H1 (cell line): ENCODE data around the gene LPP. TPM values are rescaled to one million over a fixed set of nuclear protein-coding genes. Genes with fewer than 3 reads are reported as not detected.
A peak's percentile ranks its signal among the peaks of the same experiment; 100 is the strongest.

Experiments used
- CTCF ChIA-PET: fragments of 300-600 bp; sonication (Branson Sonifier 250); formaldehyde crosslinking; loops from one replicate; lab custom pipeline; 2021; ENCODE audit not compliant: partially characterized antibody; lab: Charles Lee
- POLR2A ChIA-PET: fragments of 300-600 bp; sonication (Branson Sonifier 250); formaldehyde crosslinking; loops from one replicate; lab custom pipeline; 2021; ENCODE audit warnings: inconsistent platforms; ENCODE audit not compliant: partially characterized antibody; lab: Charles Lee
- DNase-seq, 2 experiments: peaks; one replicate each; pipeline versions ENCODE4 v3.0.0 to v3.0.0-alpha.2; 2010 to 2022; ENCODE audit warnings: low spot score in 2 of 2, low read depth in 1 of 2, mixed read lengths in 1 of 2
- FAIRE-seq: peaks from 2 replicates; lab custom pipeline; 2011; peaks lifted over from hg19 to GRCh38; lab: Jason Lieb, UNC
- H2AFZ ChIP-seq: 2 replicates; pipeline ENCODE4 v1.8.1; 2012; ENCODE audit warnings: low read length, inconsistent platforms
- H2AK5ac ChIP-seq: 2 replicates; pipeline ENCODE4 v1.6.1; 2013; ENCODE audit warnings: low read depth, low read length
- H2BK120ac ChIP-seq: replicated peaks from 2 replicates; pipeline ENCODE3; 2013; ENCODE audit warnings: low read depth, low read length, inconsistent platforms
- H2BK12ac ChIP-seq: 2 replicates; pipeline ENCODE4 v1.6.1; 2013; ENCODE audit warnings: low read depth, low read length
- H2BK15ac ChIP-seq: 2 replicates; pipeline ENCODE4 v1.6.1; 2013; ENCODE audit warnings: low read length
- H2BK20ac ChIP-seq: 2 replicates; pipeline ENCODE4 v1.6.1; 2013; ENCODE audit warnings: low read length
- H2BK5ac ChIP-seq: 2 replicates; pipeline ENCODE4 v1.6.1; 2013; ENCODE audit warnings: low read depth, low read length
- H3K14ac ChIP-seq: 2 replicates; pipeline ENCODE4 v1.6.1; 2013; ENCODE audit warnings: inconsistent platforms; ENCODE audit not compliant: insufficient read length
- H3K18ac ChIP-seq: 2 replicates; pipeline ENCODE4 v1.6.1; 2013; ENCODE audit warnings: low read length; ENCODE audit errors: extremely low read depth
- H3K23ac ChIP-seq: 2 replicates; pipeline ENCODE4 v1.6.1; 2013; ENCODE audit warnings: inconsistent platforms; ENCODE audit not compliant: insufficient read length
- H3K23me2 ChIP-seq: 2 replicates; pipeline ENCODE4 v1.6.1; 2013; ENCODE audit warnings: low read depth, low read length
- H3K27ac ChIP-seq: 2 replicates; pipeline ENCODE4 v1.6.1; 2011; ENCODE audit warnings: low read depth, low read length, inconsistent platforms
- H3K27me3 ChIP-seq, 4 experiments: replicated peaks in 1 of 4; 1 replicate in 1 of 4; 2 replicates in 3 of 4; pipeline versions ENCODE4 v1.6.1 to v1.8.1; 2011 to 2013; ENCODE audit warnings: low read length in 3 of 4, mild to moderate bottlenecking in 3 of 4, inconsistent platforms in 2 of 4, mixed read lengths in 2 of 4, moderate library complexity in 1 of 4; ENCODE audit not compliant: control insufficient read depth in 3 of 4, insufficient read depth in 3 of 4; ENCODE audit errors: extremely low read depth in 1 of 4
- H3K36me3 ChIP-seq, 4 experiments: 2 replicates each; pipeline versions ENCODE4 v1.6.1 to v1.8.1; 2011 to 2013; ENCODE audit warnings: mild to moderate bottlenecking in 4 of 4, low read length in 3 of 4, moderate library complexity in 2 of 4, control low read depth in 1 of 4, inconsistent platforms in 1 of 4; ENCODE audit not compliant: insufficient read depth in 4 of 4, control insufficient read depth in 2 of 4
- H3K4ac ChIP-seq: replicated peaks from 2 replicates; pipeline ENCODE3; 2013; ENCODE audit warnings: low read length, low read depth, mixed read lengths, inconsistent platforms; ENCODE audit not compliant: insufficient read length
- H3K4me1 ChIP-seq, 4 experiments: replicated peaks in 1 of 4; 1 replicate in 1 of 4; 2 replicates in 3 of 4; pipeline versions ENCODE4 v1.6.1 to v1.8.1; 2011 to 2013; ENCODE audit warnings: low read length in 3 of 4, inconsistent platforms in 2 of 4, mixed read lengths in 1 of 4; ENCODE audit not compliant: insufficient read depth in 4 of 4, control insufficient read depth in 3 of 4
- H3K4me2 ChIP-seq, 2 experiments: 2 replicates each; pipeline versions ENCODE4 v1.6.1 to v1.8.1; 2011 to 2013; ENCODE audit warnings: low read depth in 2 of 2, low read length in 2 of 2, control low read depth in 1 of 2, inconsistent platforms in 1 of 2, mild to moderate bottlenecking in 1 of 2; ENCODE audit not compliant: insufficient read depth in 1 of 2
- H3K4me3 ChIP-seq, 4 experiments: fragments of 200-600, 300-600 bp in 1 of 4; sonication (generic), shearing (Covaris generic), sonication (Bioruptor Twin) in 1 of 4; 2 replicates each; pipeline versions ENCODE4 v1.5.1 to v1.8.1; 2011 to 2016; ENCODE audit warnings: low read length in 4 of 4, low read depth in 3 of 4, control low read depth in 2 of 4, inconsistent platforms in 2 of 4, mild to moderate bottlenecking in 2 of 4, mixed read lengths in 1 of 4, moderate library complexity in 1 of 4; ENCODE audit not compliant: insufficient read depth in 2 of 4; ENCODE audit errors: extremely low read depth in 1 of 4
- H3K56ac ChIP-seq: replicated peaks from 2 replicates; pipeline ENCODE3; 2013; ENCODE audit warnings: low read depth, mild to moderate bottlenecking, mixed read lengths, low read length, inconsistent platforms; ENCODE audit not compliant: insufficient read length
- H3K79me1 ChIP-seq: 2 replicates; pipeline ENCODE4 v1.6.1; 2013; ENCODE audit warnings: low read depth, low read length, control low read depth
- H3K79me2 ChIP-seq, 2 experiments: 2 replicates each; pipeline versions ENCODE4 v1.6.1 to v1.8.1; 2012 to 2013; ENCODE audit warnings: low read length in 2 of 2, mild to moderate bottlenecking in 2 of 2, inconsistent platforms in 1 of 2; ENCODE audit not compliant: insufficient read depth in 2 of 2, control insufficient read depth in 1 of 2
- H3K9ac ChIP-seq, 4 experiments: replicated peaks in 1 of 4; 1 replicate in 1 of 4; 2 replicates in 3 of 4; pipeline versions ENCODE4 v1.6.1 to v1.8.1; 2011 to 2013; ENCODE audit warnings: low read depth in 3 of 4, low read length in 3 of 4, control low read depth in 2 of 4, mild to moderate bottlenecking in 2 of 4, moderate library complexity in 2 of 4, inconsistent platforms in 1 of 4; ENCODE audit errors: extremely low read depth in 1 of 4
- H3K9me3 ChIP-seq, 2 experiments: 2 replicates each; pipeline versions ENCODE4 v1.6.1 to v1.8.1; 2012 to 2013; ENCODE audit warnings: mild to moderate bottlenecking in 2 of 2, moderate library complexity in 2 of 2, control low read depth in 1 of 2, inconsistent platforms in 1 of 2, low read depth in 1 of 2, low read length in 1 of 2, mixed read lengths in 1 of 2; ENCODE audit not compliant: insufficient read depth in 2 of 2
- H4K20me1 ChIP-seq, 2 experiments: replicated peaks in 1 of 2; 2 replicates each; pipeline versions ENCODE3 to v1.8.1; 2011 to 2013; ENCODE audit warnings: inconsistent platforms in 2 of 2, low read length in 2 of 2, mild to moderate bottlenecking in 1 of 2; ENCODE audit not compliant: insufficient read depth in 2 of 2, control insufficient read depth in 1 of 2
- H4K5ac ChIP-seq: 2 replicates; pipeline ENCODE4 v1.6.1; 2013; ENCODE audit warnings: low read length, low read depth, mixed read lengths, inconsistent platforms; ENCODE audit not compliant: insufficient read length
- H4K8ac ChIP-seq: 2 replicates; pipeline ENCODE4 v1.8.0; 2013; ENCODE audit warnings: mild to moderate bottlenecking, moderate library complexity, low read length, inconsistent platforms; ENCODE audit not compliant: insufficient read depth; ENCODE audit errors: extremely low read depth
- H4K91ac ChIP-seq: replicated peaks from 2 replicates; pipeline ENCODE3; 2013; ENCODE audit warnings: low read length, mixed read lengths, inconsistent platforms; ENCODE audit not compliant: insufficient read length
- CEBPB ChIP-seq: IDR thresholded peaks from 2 replicates; pipeline ENCODE4 v1.6.1; 2012; ENCODE audit warnings: low read depth, low read length
- CHD1 ChIP-seq: IDR thresholded peaks from 2 replicates; pipeline ENCODE4 v1.6.1; 2012; ENCODE audit warnings: low read depth, low read length, improper control_type of control experiment
- CTBP2 ChIP-seq: IDR thresholded peaks from 2 replicates; pipeline ENCODE4 v1.7.0; 2011; ENCODE audit warnings: borderline replicate concordance, mild to moderate bottlenecking, moderate library complexity, mixed read lengths, low read length; ENCODE audit not compliant: insufficient read depth, insufficient read length
- HDAC2 ChIP-seq, 2 experiments: fragments of 300-600 bp in 1 of 2; sonication (generic) in 1 of 2; IDR thresholded peaks; 2 replicates each; pipeline ENCODE4 v1.6.1; 2011 to 2012; ENCODE audit warnings: low read depth in 2 of 2, low read length in 2 of 2, mild to moderate bottlenecking in 2 of 2, moderate library complexity in 2 of 2, borderline replicate concordance in 1 of 2, inconsistent platforms in 1 of 2
- MAFK ChIP-seq: IDR thresholded peaks from 2 replicates; pipeline ENCODE4 v1.6.1; 2012; ENCODE audit warnings: low read depth, mild to moderate bottlenecking, improper control_type of control experiment, low read length
- NANOG ChIP-seq: IDR thresholded peaks from 2 replicates; pipeline ENCODE4 v1.6.1; 2011; ENCODE audit warnings: low read length, low read depth, mild to moderate bottlenecking, inconsistent platforms; ENCODE audit not compliant: insufficient read depth, poor library complexity, severe bottlenecking
- POLR2AphosphoS5 ChIP-seq: IDR thresholded peaks from 2 replicates; pipeline ENCODE4 v1.6.1; 2011; ENCODE audit warnings: low read depth, low read length
- RAD21 ChIP-seq, 2 experiments: IDR thresholded peaks in 1 of 2; conservative IDR thresholded peaks in 1 of 2; 2 replicates each; pipeline ENCODE4 v1.6.1; 2011; ENCODE audit warnings: low read depth in 2 of 2, low read length in 2 of 2, improper control_type of control experiment in 1 of 2, inconsistent platforms in 1 of 2, mild to moderate bottlenecking in 1 of 2, moderate library complexity in 1 of 2
- SIX5 ChIP-seq: IDR thresholded peaks from 2 replicates; pipeline ENCODE4 v1.6.1; 2011; ENCODE audit warnings: mild to moderate bottlenecking, low read depth, low read length
- WGBS, 2 experiments: shearing (Covaris generic) in 1 of 2; methylation state at CpG; one replicate each; pipeline versions ENCODE4 v1.1.6 to v1.1.7; 2013 to 2015; ENCODE audit warnings: low lambda C conversion rate in 2 of 2, mixed read lengths in 2 of 2, inconsistent platforms in 1 of 2, low coverage in 1 of 2, missing lambda C conversion rate in 1 of 2; ENCODE audit not compliant: insufficient replicate concordance in 2 of 2, insufficient coverage in 1 of 2, insufficient read length in 1 of 2; ENCODE audit errors: extremely low coverage in 1 of 2, missing lambda C conversion rate in 1 of 2; 5-methylcytosine and 5-hydroxymethylcytosine counted together
- polyA plus RNA-seq, 7 experiments: library from polyadenylated mRNA; depleted of rRNA in 3 of 7; stranded (reverse) in 5 of 7; unstranded in 2 of 7; fragments of >200 nt in 5 of 7; fragments of 200-250 nt in 2 of 7; gene quantifications; 1 replicate in 5 of 7; 2 replicates in 1 of 7; 4 replicates in 1 of 7; pipeline versions ENCODE4 v1.2.1 to v1.2.3, GENCODE V29; 2011 to 2013; ENCODE audit warnings: missing spikeins in 2 of 7, mixed read lengths in 2 of 7
- total RNA-seq: library from RNA; stranded (reverse); fragmentation: NEBNext Ultra II Directional; extraction: Animal tissue kit (Norgen Biotek cat#: 25700); gene quantifications from 2 replicates; pipeline ENCODE4 v1.2.1, GENCODE V29; 2021
- TF ChIP-seq, protein P1 (sequence below), 3 experiments: IDR thresholded peaks; 1 replicate in 2 of 3; 2 replicates in 1 of 3; pipeline versions ENCODE4 v1.5.1 to v1.6.1; 2011; ENCODE audit warnings: low read length in 3 of 3, mild to moderate bottlenecking in 3 of 3, inconsistent platforms in 2 of 3, low read depth in 1 of 3, moderate library complexity in 1 of 3; ENCODE audit not compliant: insufficient read depth in 1 of 3; ENCODE audit errors: control extremely low read depth in 1 of 3

LPP gene
- total and polyA plus RNA-seq, 2 of the 8 experiments (the other 6 are each of a cell fraction or from before 2014, with no cell fraction given), result 10.0 to 53.3 TPM

DNA sequence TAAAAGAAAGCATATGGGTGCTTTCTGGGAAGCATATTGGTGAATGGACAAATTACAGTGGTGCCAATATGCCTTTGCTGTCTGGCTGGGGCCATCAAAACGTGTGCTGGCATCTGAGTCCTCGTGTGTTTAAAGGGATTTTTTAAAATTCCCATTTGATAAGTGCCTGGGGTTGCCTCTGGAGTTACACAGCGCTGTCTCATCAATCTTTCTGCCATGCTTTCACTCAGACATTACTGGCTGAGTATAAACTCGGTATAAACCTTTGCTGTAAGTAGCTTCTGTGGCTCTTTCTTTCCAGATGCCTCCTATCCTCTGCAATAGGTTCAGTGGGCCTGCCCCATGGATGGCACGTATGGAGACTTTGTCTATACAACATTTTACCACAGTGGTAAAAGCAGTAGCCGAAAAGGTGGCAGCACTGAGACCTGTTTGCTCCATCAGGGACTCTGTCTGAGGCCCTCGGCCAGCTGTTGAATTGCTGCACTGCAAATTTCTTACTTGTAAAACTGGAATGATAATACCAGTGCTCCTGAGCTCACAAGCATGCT, 195.5 kb downstream of the LPP start:
- H4K8ac ChIP-seq, result no peak overlapping the region
- H3K79me1 ChIP-seq, result no peaks in the 10 kb centered on the region
- ChIA-PET CTCF (interaction anchor here (0.7 to 2.3 kb wide), 22 partner anchors 10 to 609 kb away, joined by 3 to 12 read pairs (median 4); no protein-coding TSS in a partner anchor), POLR2A (no interaction called here)
- no peaks in the 10 kb centered on the region for H3K79me2 ChIP-seq
- FAIRE-seq (no peak), DNase-seq (no peak)
- no peaks in the 10 kb centered on the region for H3K9me3 ChIP-seq
- no peak overlapping the region for H3K14ac ChIP-seq
- no peak overlapping the region for H2BK12ac ChIP-seq
- no peaks in the 10 kb centered on the region for H3K27me3 ChIP-seq
- H3K56ac ChIP-seq, result no peak overlapping the region
- H3K9ac ChIP-seq, result no peak overlapping the region
- no peaks in the 10 kb centered on the region for H3K36me3 ChIP-seq
- H3K27ac ChIP-seq, result no peak overlapping the region
- H2BK5ac ChIP-seq, result no peak overlapping the region
- no peak overlapping the region for H4K5ac ChIP-seq
- no peak overlapping the region for H2BK20ac ChIP-seq
- no peak overlapping the region for H3K18ac ChIP-seq
- H3K23ac ChIP-seq, result no peak overlapping the region
- no peaks in the 10 kb centered on the region for H4K20me1 ChIP-seq
- H3K23me2 ChIP-seq, result no peaks in the 10 kb centered on the region
- no peak overlapping the region for H3K4me2 ChIP-seq
- H3K4ac ChIP-seq, result no peak overlapping the region
- no peak overlapping the region for H2BK120ac ChIP-seq
- H4K91ac ChIP-seq, result no peak overlapping the region
- H3K4me1 ChIP-seq, result no peaks in the 10 kb centered on the region
- no peak overlapping the region for H2AK5ac ChIP-seq
- 82% methylated on average over 7 of the region's 7 CpGs; no CpG with 5 or more reads in 1 of the 2 experiments for WGBS, 2 experiments
- H2AFZ ChIP-seq, result no peak overlapping the region
- no peak overlapping the region for H3K4me3 ChIP-seq
- H2BK15ac ChIP-seq, result no peak overlapping the region
- TF ChIP-seq NANOG (no peak), RAD21 (IDR thresholded peaks at IDR 0.05 in 1 of 2, conservative IDR thresholded peaks at IDR 0.05 in 1 of 2; ENCODE audit: low read depth in 2 of 2, low read length in 2 of 2) (peak in 1 of 2 experiments; percentile 25; a peak in 1 of 4 replicates), SIX5 (no peak), HDAC2 (IDR thresholded peaks at IDR 0.05; ENCODE audit: borderline replicate concordance in 1 of 2, low read depth in 2 of 2, low read length in 2 of 2) (no peak), MAFK (no peak), POLR2AphosphoS5 (no peak), CEBPB (no peak), CTBP2 (no peak), CHD1 (no peak)
- TF ChIP-seq, protein P1, sequence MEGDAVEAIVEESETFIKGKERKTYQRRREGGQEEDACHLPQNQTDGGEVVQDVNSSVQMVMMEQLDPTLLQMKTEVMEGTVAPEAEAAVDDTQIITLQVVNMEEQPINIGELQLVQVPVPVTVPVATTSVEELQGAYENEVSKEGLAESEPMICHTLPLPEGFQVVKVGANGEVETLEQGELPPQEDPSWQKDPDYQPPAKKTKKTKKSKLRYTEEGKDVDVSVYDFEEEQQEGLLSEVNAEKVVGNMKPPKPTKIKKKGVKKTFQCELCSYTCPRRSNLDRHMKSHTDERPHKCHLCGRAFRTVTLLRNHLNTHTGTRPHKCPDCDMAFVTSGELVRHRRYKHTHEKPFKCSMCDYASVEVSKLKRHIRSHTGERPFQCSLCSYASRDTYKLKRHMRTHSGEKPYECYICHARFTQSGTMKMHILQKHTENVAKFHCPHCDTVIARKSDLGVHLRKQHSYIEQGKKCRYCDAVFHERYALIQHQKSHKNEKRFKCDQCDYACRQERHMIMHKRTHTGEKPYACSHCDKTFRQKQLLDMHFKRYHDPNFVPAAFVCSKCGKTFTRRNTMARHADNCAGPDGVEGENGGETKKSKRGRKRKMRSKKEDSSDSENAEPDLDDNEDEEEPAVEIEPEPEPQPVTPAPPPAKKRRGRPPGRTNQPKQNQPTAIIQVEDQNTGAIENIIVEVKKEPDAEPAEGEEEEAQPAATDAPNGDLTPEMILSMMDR (IDR thresholded peaks at IDR 0.05; ENCODE audit: control extremely low read depth in 1 of 3, insufficient read depth in 1 of 3, low read depth in 1 of 3, low read length in 3 of 3), result peak in 2 of 3 experiments; percentile 21 to 28; a peak in 1 of 4 replicates
